MM.1S (cell line): ENCODE measurements around the gene PRM2.

ENCODE experiments used
- CTCF ChIP-seq: fragments of 300-600 bp; sonication (generic); IDR thresholded peaks from 2 replicates; pipeline ENCODE4 v1.5.1; 2016; ENCODE audit warnings: antibody characterized with exemption, low read length, mixed read lengths
- EZH2 ChIP-seq: fragments of 300-600 bp; sonication (generic); optimal IDR thresholded peaks from 2 replicates; pipeline ENCODE3; 2017; ENCODE audit warnings: low read depth, mild to moderate bottlenecking, antibody characterized with exemption, low read length, mixed read lengths

GRCh38 chr16:11291091-11291703 is 14.9 kb upstream of the PRM2 start:
- no peak for TF ChIP-seq CTCF
- no peak for TF ChIP-seq EZH2
